Liver (tissue), 3 donors: ENCODE data around the gene PRKN.

Experiments
- ATF3 ChIP-seq: IDR thresholded peaks from 2 replicates; pipeline ENCODE4 v1.6.1; 2016; ENCODE audit warnings: antibody characterized with exemption
- CTCF ChIP-seq: fragments of 150-350 bp; IDR thresholded peaks from 2 replicates; pipeline ENCODE4 v1.5.1; 2017; ENCODE audit warnings: improper control_type of control experiment, low read depth, low read length; ENCODE audit not compliant: missing input control
- EGR1 ChIP-seq, 2 donors: IDR thresholded peaks; 2 replicates each; pipeline ENCODE4 v1.6.1; 2016 to 2018; ENCODE audit warnings: antibody characterized with exemption in 2 of 2, low read depth in 2 of 2
- FOXA1 ChIP-seq: IDR thresholded peaks from 2 replicates; pipeline ENCODE4 v1.6.1; 2016; ENCODE audit warnings: antibody characterized with exemption
- GABPA ChIP-seq, 2 donors: IDR thresholded peaks in 1 of 2; conservative IDR thresholded peaks in 1 of 2; 2 replicates each; pipeline ENCODE4 v1.6.1; 2016; ENCODE audit warnings: antibody characterized with exemption in 2 of 2, mild to moderate bottlenecking in 1 of 2, moderate library complexity in 1 of 2
- JUND ChIP-seq, 2 donors: IDR thresholded peaks; 2 replicates each; pipeline ENCODE4 v1.6.1; 2016; ENCODE audit warnings: antibody characterized with exemption in 2 of 2
- MAX ChIP-seq: IDR thresholded peaks from 2 replicates; pipeline ENCODE4 v1.6.1; 2016; ENCODE audit warnings: antibody characterized with exemption
- RAD21 ChIP-seq, 2 donors: IDR thresholded peaks; 2 replicates each; pipeline ENCODE4 v1.6.1; 2016; ENCODE audit warnings: antibody characterized with exemption in 2 of 2, mild to moderate bottlenecking in 2 of 2
- REST ChIP-seq: IDR thresholded peaks from 2 replicates; pipeline ENCODE4 v1.6.1; 2016; ENCODE audit warnings: antibody characterized with exemption, mild to moderate bottlenecking
- RXRA ChIP-seq, 2 donors: IDR thresholded peaks; 2 replicates each; pipeline ENCODE4 v1.6.1; 2017 to 2018; ENCODE audit warnings: antibody characterized with exemption in 2 of 2, mild to moderate bottlenecking in 1 of 2
- SP1 ChIP-seq: IDR thresholded peaks from 2 replicates; pipeline ENCODE4 v1.6.1; 2018; ENCODE audit warnings: antibody characterized with exemption, mild to moderate bottlenecking
- TAF1 ChIP-seq: conservative IDR thresholded peaks from 2 replicates; pipeline ENCODE4 v1.6.1; 2016; ENCODE audit warnings: antibody characterized with exemption, mild to moderate bottlenecking
- YY1 ChIP-seq: IDR thresholded peaks from 2 replicates; pipeline ENCODE4 v1.6.1; 2016; ENCODE audit warnings: antibody characterized with exemption, mild to moderate bottlenecking
- ZBTB33 ChIP-seq: IDR thresholded peaks from 2 replicates; pipeline ENCODE4 v1.6.1; 2016; ENCODE audit warnings: antibody characterized with exemption
- donor health status: healthy.
- donor health status: healthy.

GRCh38 chr6:161701056-161701455 lies 1026.5 kb downstream of the PRKN start:
- TF ChIP-seq CTCF (no peak), ZBTB33 (no peak), RAD21 (IDR thresholded peaks at IDR 0.05) (no peak), JUND (IDR thresholded peaks at IDR 0.05) (no peak), MAX (no peak), YY1 (no peak), REST (no peak), SP1 (no peak), GABPA (IDR thresholded peaks at IDR 0.05 in 1 of 2, conservative IDR thresholded peaks at IDR 0.05 in 1 of 2) (no peak), TAF1 (no peak), RXRA (IDR thresholded peaks at IDR 0.05) (no peak), ATF3 (no peak), EGR1 (IDR thresholded peaks at IDR 0.05; ENCODE audit: low read depth in 2 of 2) (no peak), FOXA1 (no peak)
